HG03039 (cell line): Measurements from ENCODE around the gene GFRA1.
"Not testable (repeated sequence)": the region's sequence is repeated elsewhere in the genome, so short reads cannot be mapped to it uniquely, and the experiment has no call there.

Experiments used
- ATAC-seq: cut with Tn5 transposase; IDR thresholded peaks from one replicate; pipeline ENCODE4 v1.9.1; 2021; ENCODE audit warnings: mild to moderate bottlenecking, moderate library complexity; ENCODE audit not compliant: unreplicated experiment

Gene GFRA1

DNA sequence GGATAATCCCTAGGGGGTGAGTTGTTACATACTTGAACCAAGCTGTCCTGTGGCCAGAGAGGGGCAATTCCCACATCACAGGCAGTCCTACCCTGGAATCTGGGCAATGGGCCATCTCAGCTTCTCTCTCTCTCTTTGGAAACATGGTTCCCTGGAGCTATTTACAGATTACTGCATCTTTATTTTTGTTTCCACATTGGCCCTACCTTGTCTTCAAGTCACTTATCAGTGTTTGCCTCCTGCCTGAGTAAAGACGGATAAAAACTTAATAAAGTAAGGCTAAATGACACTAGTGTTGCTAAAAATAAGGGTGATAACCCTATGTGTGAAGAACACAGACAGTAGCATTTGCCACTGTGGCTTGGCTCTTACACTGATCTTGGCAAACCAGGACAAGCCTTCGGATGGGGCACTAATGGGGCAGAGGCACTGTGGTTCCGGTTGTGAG is 228.2 kb downstream of the GFRA1 start:
- ATAC-seq: no peak

DNA sequence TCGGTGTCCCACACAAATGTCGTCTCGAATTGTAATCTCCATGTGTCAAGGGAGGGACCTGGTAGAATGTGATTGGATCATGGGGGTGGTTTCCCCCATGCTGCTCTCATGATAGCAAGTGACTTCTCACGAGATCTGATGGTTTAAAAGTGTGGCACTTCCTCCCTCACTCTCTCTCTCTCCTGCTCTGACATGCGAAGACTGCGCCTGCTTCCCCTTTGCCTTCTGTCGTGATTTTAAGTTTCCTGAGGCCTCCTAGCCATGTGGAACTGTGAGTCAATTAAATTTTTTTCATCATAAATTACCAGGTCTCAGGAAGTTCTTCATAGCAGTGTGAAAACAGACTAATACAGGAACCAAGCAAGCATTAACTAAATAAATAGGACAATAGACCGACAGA is 229.1 kb downstream of the GFRA1 start:
- no peak for ATAC-seq

- ATAC-seq: no peak
Measured at GRCh38 chr10:116043304-116043703, 229.7 kb downstream of the GFRA1 start.

DNA sequence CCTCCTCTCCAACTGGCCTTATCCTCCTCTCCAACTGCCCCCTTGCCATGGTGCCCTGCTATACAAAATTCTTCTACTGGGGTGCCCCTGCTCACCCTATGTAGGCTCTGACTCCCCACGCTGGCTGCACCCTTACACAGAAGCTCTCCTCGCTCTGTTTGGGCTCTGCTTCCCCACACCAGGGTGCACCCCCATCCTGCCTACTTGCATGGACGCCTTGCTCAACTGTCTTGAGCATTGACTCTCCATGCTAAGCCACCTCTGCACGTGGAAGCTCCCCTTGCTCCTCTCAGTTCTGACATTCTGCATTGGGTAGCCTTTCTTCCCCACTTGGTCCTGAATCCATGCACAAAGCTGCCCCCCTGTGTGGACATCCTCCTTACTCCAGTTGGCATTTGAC is 231.1 kb downstream of the GFRA1 start:
- ATAC-seq: no peak

- no peak for ATAC-seq
Measured at GRCh38 chr10:116039612-116040011, 233.4 kb downstream of the GFRA1 start.

- no peak for ATAC-seq
Measured at GRCh38 chr10:116038259-116038658, 234.7 kb downstream of the GFRA1 start.

GRCh38 chr10:116035406-116035805 is 237.6 kb downstream of the GFRA1 start:
- not testable (repeated sequence) for ATAC-seq

GRCh38 chr10:116030576-116030975 is 242.4 kb downstream of the GFRA1 start:
- no peak for ATAC-seq

DNA sequence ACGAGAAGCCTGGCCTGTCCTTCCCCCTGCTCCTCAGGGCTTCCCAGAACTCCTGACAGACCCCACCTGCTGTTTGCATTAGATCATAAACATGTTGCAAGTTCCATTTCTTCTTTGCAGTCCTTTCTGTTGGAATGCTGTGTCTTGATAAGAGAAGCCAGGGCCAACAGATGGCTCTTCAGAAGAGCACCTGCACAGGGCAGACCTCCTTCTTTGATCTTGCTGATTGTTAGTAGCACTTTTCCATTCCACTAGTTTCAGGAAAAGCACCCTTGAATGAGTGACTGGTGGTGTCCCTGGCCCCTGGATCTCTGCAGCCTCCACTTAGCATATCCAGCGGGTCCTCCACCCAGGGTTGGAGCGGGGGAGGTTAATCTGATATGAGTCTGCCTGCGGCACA is 243.2 kb downstream of the GFRA1 start:
- ATAC-seq: no peak

DNA sequence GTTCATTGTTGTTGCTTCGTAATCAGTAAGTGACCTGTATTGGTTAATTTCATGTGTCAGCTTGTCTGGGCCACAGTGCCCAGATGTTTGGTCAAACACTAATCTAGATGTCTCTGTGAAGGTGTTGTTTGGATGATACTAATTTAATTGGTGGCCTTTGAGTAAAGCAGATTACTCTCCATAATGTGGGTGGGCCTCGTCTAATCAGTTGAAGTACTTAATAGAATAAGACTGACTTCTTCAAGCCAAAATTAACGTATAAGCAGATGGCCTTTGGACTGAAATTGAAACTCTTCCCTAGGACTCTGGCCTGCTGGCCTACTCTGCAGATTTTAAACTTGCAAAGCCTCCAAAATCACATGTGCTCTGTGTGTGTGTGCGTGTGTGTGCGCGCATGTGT is 245.7 kb downstream of the GFRA1 start:
- no peak for ATAC-seq

GRCh38 chr10:116026725-116027124 is 246.3 kb downstream of the GFRA1 start:
- ATAC-seq: no peak

GRCh38 chr10:116026315-116026714 is 246.7 kb downstream of the GFRA1 start:
- ATAC-seq: no peak

DNA sequence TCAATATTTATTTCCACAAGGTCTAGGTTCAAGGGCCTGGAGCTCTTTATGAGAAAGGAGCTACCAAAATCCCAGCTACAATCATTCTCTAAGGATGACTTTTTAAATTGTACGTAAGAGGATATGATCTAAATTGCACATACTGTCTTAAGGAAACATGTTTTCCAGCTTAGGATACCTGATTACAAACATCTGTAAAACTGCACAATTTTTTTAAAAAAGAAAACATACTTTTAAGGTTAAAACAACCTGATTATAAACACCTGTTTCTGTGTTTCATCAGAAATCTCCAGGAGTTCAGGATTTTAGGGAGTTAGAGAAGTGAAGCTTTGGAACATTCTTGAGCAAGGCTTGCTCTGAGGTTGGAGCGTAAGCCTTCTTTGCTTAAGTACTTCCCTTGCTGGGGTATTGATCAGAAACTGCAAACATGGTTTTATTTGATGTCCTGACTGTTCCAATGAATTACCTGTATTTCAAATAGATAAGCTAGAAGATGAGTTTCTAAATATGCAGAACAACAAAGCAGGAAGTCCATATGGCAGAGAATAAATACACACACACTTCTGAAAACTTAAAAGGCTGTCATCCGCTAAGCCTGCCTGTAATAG is 248.6 kb downstream of the GFRA1 start:
- no peak for ATAC-seq

DNA sequence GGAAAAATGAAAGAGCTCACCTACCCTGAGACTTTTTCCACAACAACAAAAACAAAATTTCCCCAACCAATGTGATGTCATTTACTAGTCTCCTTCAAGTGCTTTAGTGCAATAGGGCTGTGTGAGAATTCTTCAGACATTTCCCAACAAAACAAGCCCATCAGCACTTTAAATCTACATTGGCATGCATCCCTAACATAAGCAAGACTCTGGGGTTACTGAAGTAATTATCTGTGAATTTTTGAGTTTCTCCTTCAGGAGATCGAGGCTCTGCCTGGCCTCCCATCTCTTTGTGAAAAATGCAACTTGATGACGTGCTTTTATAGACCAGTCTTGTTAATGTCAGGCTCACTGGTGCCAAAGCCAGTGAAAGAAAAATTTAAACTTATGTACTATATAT is 255.6 kb downstream of the GFRA1 start:
- ATAC-seq: no peak

DNA sequence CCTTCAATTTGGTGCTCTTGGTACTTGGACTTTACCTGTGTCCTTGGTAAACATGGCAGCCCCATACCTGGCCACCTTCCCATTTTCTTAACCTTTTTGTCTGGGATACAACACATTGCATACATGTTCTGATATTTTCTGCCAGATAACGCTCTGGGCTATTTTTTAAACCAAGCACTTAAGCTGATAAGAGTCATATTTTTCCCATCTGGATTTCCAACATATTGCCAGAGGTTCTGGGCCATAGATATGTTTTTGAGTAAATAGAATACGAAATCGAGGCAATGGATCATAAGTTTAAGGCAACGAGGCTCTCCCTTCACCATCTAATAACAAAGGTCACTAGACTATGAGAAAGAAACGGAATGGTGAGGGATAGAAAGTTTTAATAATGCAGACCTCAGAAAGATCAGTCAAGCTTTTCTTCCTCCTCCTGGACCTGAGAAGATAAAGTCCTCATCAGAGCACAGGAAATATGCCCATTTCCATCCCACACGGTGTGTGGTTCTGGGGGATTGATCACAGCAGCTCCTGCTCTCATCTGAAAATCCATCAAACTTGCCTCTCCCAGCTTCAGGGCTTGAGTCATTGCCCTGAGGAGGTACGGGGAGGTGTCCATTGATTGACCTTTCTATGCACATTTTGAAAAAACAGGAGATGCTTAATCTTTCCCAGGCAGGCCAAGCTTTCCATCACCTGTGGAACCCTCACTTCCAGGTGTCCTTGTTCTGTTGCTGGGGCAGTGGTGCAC is 257.2 kb downstream of the GFRA1 start:
- no peak for ATAC-seq

- ATAC-seq: no peak
Measured at GRCh38 chr10:116014871-116015582, 258.0 kb downstream of the GFRA1 start.

GRCh38 chr10:116014326-116014725 is 258.7 kb downstream of the GFRA1 start:
- ATAC-seq: no peak

DNA sequence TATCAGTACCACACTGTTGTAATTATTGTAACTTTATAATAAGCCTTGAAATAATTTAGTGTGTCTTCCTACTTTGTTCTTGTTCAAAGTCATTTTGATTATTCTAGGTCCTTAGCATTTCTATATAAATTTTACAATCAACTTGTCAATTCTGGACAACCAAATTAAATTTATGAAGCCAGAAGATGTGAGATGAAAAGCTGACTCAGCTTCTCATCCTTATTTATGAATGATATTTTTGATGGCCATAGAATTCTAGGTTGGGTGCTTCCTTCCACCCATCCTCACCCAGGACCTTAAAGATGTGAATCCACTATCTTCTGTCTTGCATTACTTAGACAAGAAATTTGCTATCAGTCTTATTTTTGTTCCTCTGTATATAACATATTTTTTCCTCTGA is 261.1 kb downstream of the GFRA1 start:
- ATAC-seq: no peak

DNA sequence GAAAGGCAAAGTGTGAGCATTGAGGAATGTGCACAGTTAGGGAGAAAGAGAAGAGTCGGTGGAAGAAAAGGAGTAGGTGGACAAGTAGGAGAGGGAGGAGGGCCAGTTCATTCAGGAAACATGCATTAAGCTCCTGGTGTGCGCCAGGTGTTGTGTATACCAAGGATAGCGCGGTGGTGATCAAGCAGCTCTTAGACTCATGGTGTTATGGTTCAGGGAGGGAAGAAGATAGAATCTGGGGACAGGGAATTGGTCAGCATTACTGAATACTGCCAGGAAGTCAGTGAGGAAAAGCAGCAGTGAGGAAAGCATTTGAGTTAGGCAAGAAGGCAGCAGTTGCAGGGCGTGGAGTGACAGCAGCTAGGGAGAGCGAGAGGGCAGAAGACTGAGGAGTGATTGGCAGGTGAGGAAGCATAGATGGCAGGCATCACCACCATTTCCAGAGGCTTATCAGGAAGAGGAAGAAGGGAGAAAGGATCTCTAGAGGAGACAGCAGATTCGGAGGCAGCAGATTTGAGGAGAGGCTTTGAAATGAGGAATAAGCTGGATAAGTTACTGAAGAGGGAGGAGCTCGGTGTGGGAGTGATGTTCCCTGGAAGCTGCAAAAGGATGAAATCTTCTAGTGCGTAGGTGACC is 265.6 kb downstream of the GFRA1 start:
- no peak for ATAC-seq
